ENCODE results near the gene KLF17.
"Not testable (repeated sequence)": the region's sequence is repeated elsewhere in the genome, so short reads cannot be mapped to it uniquely, and the experiment has no call there.

The KLF17 gene

GRCh38 chr1:44108971-44109370 is 9.7 kb upstream of the KLF17 start:
- DNase-seq (ENCODE audit: low spot score): no peak

- no peak for DNase-seq (ENCODE audit: low spot score)
Measured at GRCh38 chr1:44110916-44111315, 7.7 kb upstream of the KLF17 start.

- no peak for DNase-seq (ENCODE audit: low spot score)
Measured at GRCh38 chr1:44111861-44112260, 6.8 kb upstream of the KLF17 start.

- DNase-seq (ENCODE audit: low spot score): no peak
Measured at GRCh38 chr1:44112486-44112885, 6.1 kb upstream of the KLF17 start.

- no peak for DNase-seq (ENCODE audit: low spot score)
Measured at GRCh38 chr1:44113095-44113609, 5.5 kb upstream of the KLF17 start.

GRCh38 chr1:44114098-44114497 is 4.5 kb upstream of the KLF17 start:
- no peak for DNase-seq (ENCODE audit: low spot score)

- DNase-seq (ENCODE audit: low spot score): not testable (repeated sequence)
Measured at GRCh38 chr1:44117272-44117671, 1.3 kb upstream of the KLF17 start.

GRCh38 chr1:44119525-44119924 is 904 bp downstream of the KLF17 start:
- DNase-seq (ENCODE audit: low spot score): no peak

GRCh38 chr1:44120398-44120949 is 1.9 kb downstream of the KLF17 start:
- DNase-seq (ENCODE audit: low spot score): no peak

GRCh38 chr1:44129616-44130500 is 11.2 kb downstream of the KLF17 start:
- no peak for DNase-seq (ENCODE audit: low spot score)

- DNase-seq (ENCODE audit: low spot score): no peak
Measured at GRCh38 chr1:44131411-44131810, 12.8 kb downstream of the KLF17 start.

GRCh38 chr1:44134071-44134920 is 15.7 kb downstream of the KLF17 start:
- DNase-seq (ENCODE audit: low spot score): no peak

GRCh38 chr1:44135886-44136285 is 17.3 kb downstream of the KLF17 start:
- DNase-seq (ENCODE audit: low spot score): no peak

- no peak for DNase-seq (ENCODE audit: low spot score)
Measured at GRCh38 chr1:44138239-44138638, 19.6 kb downstream of the KLF17 start.

- DNase-seq (ENCODE audit: low spot score): not testable (repeated sequence)
Measured at GRCh38 chr1:44139565-44139964, 20.9 kb downstream of the KLF17 start.

- no peak for DNase-seq (ENCODE audit: low spot score)
Measured at GRCh38 chr1:44141531-44141930, 22.9 kb downstream of the KLF17 start, which contains the start of gene KLF18. Gene KLF18 (minus strand): TSS chr1:44141631. CDS start chr1:44141631, 0 bp downstream.

GRCh38 chr1:44144962-44145756 is 26.5 kb downstream of the KLF17 start:
- DNase-seq (ENCODE audit: low spot score): no peak

- DNase-seq (ENCODE audit: low spot score): no peak
Measured at GRCh38 chr1:44146536-44147361, 28.1 kb downstream of the KLF17 start.

- no peak for DNase-seq (ENCODE audit: low spot score)
Measured at GRCh38 chr1:44147582-44147981, 29.0 kb downstream of the KLF17 start.

- DNase-seq (ENCODE audit: low spot score): no peak
Measured at GRCh38 chr1:44151332-44151731, 32.7 kb downstream of the KLF17 start.

GRCh38 chr1:44151808-44152207 is 33.2 kb downstream of the KLF17 start:
- no peak for DNase-seq (ENCODE audit: low spot score)
